GM12865 (cell line): ENCODE results near the gene TBXAS1.
A peak's percentile ranks its signal among the peaks of the same experiment; 100 is the strongest.

Experiments
- DNase-seq: peaks from one replicate; pipeline ENCODE4 v3.0.0; 2010; ENCODE audit warnings: low read depth
- H3K4me3 ChIP-seq: 2 replicates; pipeline ENCODE4 v1.5.1; 2011; ENCODE audit warnings: mild to moderate bottlenecking, low read depth, low read length, control low read depth
- CTCF ChIP-seq: IDR thresholded peaks from 2 replicates; pipeline ENCODE4 v1.5.1; 2011; ENCODE audit warnings: low read length, control low read depth, low read depth, inconsistent platforms; ENCODE audit not compliant: insufficient read depth; ENCODE audit errors: missing control alignments

TBXAS1 gene

GRCh38 chr7:140051820-140052219 is 222.8 kb downstream of the TBXAS1 start:
- no peak overlapping the region for H3K4me3 ChIP-seq
- DNase-seq: no peak

GRCh38 chr7:140053812-140054539 is 224.9 kb downstream of the TBXAS1 start:
- no peak for TF ChIP-seq CTCF
- DNase-seq: peak; percentile 42
- H3K4me3 ChIP-seq: no peak overlapping the region

More at GRCh38 chr7:140051820-140052219, 222.8 kb downstream of the TBXAS1 start:
- TF ChIP-seq CTCF: no peak

- TF ChIP-seq CTCF: no peak
- H3K4me3 ChIP-seq: no peak overlapping the region
- DNase-seq: no peak
These were observed 225.7 kb downstream of the TBXAS1 start for GRCh38 chr7:140054751-140055150.

- no peak for DNase-seq
- no peak for TF ChIP-seq CTCF
These were observed 226.8 kb downstream of the TBXAS1 start for GRCh38 chr7:140055833-140056232.

GRCh38 chr7:140056431-140057142 is 227.5 kb downstream of the TBXAS1 start:
- no peak for TF ChIP-seq CTCF
- DNase-seq: no peak
- no peak overlapping the region for H3K4me3 ChIP-seq

More at GRCh38 chr7:140055833-140056232, 226.8 kb downstream of the TBXAS1 start:
- H3K4me3 ChIP-seq: no peak overlapping the region

- no peak for DNase-seq
- TF ChIP-seq CTCF: no peak
- H3K4me3 ChIP-seq: no peak overlapping the region
These were observed 228.1 kb downstream of the TBXAS1 start for GRCh38 chr7:140057143-140057535.
